ENCODE measurements around the gene USP25. TPM values are rescaled to one million over a fixed set of nuclear protein-coding genes. Genes with fewer than 3 reads are reported as not detected.
A peak's percentile ranks its signal among the peaks of the same experiment; 100 is the strongest.

The USP25 gene
- total and polyA plus RNA-seq, 2 donors (not counting 1 experiment from before 2014, with no cell fraction given), result 40.6 to 65.7 TPM

DNA sequence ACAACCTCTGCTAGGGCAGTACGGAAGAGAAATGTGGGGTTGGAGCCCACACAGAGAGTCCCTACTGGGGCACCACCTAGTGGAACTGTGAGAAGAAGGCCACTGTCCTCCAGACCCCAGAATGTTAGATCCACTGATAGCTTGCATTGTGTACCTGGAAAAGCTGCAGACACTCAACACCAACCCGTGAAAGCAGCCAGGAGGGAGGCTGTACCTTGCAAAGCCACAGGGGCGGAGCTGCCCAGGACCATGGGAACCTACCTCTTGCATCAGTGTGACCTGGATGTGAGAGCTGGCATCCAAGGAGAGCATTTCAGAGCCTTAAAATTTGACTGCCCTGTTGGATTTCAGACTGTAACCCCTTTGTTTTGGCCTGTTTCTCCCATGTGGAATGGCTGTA, 85.5 kb downstream of the USP25 start:
- Histone ChIP-seq H2AFZ (ENCODE audit: low read length) (no peak overlapping the region), H4K20me1 (ENCODE audit: control insufficient read depth, extremely low read depth, insufficient read depth, low read length) (no peaks in the 10 kb centered on the region), H3K9me3 (ENCODE audit: control insufficient read depth, insufficient read depth, low read depth, low read length) (no peaks in the 10 kb centered on the region), H3K4me2 (ENCODE audit: extremely low read depth, insufficient read depth, low read length) (no peak overlapping the region), H3K4me3 (replicated peaks in 1 of 4; ENCODE audit: control extremely low read depth in 1 of 4, insufficient read depth in 1 of 4, low read depth in 3 of 4, low read length in 4 of 4) (no peak overlapping the region), H3K36me3 (ENCODE audit: control insufficient read depth, insufficient read depth, low read length) (no peaks in the 10 kb centered on the region), H3K4me1 (ENCODE audit: control insufficient read depth, extremely low read depth, insufficient read depth, low read length) (no peaks in the 10 kb centered on the region), H3K27me3 (ENCODE audit: control insufficient read depth, insufficient read depth, low read length) (no peaks in the 10 kb centered on the region), H3K27ac (ENCODE audit: insufficient read depth, low read length) (no peak overlapping the region), H3K9ac (ENCODE audit: insufficient read depth, low read length) (no peak overlapping the region), H3K79me2 (ENCODE audit: control insufficient read depth, insufficient read depth, low read length) (no peaks in the 10 kb centered on the region)
- TF ChIP-seq, protein P1, sequence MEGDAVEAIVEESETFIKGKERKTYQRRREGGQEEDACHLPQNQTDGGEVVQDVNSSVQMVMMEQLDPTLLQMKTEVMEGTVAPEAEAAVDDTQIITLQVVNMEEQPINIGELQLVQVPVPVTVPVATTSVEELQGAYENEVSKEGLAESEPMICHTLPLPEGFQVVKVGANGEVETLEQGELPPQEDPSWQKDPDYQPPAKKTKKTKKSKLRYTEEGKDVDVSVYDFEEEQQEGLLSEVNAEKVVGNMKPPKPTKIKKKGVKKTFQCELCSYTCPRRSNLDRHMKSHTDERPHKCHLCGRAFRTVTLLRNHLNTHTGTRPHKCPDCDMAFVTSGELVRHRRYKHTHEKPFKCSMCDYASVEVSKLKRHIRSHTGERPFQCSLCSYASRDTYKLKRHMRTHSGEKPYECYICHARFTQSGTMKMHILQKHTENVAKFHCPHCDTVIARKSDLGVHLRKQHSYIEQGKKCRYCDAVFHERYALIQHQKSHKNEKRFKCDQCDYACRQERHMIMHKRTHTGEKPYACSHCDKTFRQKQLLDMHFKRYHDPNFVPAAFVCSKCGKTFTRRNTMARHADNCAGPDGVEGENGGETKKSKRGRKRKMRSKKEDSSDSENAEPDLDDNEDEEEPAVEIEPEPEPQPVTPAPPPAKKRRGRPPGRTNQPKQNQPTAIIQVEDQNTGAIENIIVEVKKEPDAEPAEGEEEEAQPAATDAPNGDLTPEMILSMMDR (conservative IDR thresholded peaks at IDR 0.05 in 1 of 2, IDR thresholded peaks at IDR 0.05 in 1 of 2; ENCODE audit: low read depth in 1 of 2, low read length in 2 of 2), result no peak
- TF ChIP-seq EZH2 (IDR thresholded peaks at IDR 0.05; ENCODE audit: low read length, missing control alignments), result no peak
- no peak for DNase-seq (ENCODE audit: low read depth in 2 of 2)

DNA sequence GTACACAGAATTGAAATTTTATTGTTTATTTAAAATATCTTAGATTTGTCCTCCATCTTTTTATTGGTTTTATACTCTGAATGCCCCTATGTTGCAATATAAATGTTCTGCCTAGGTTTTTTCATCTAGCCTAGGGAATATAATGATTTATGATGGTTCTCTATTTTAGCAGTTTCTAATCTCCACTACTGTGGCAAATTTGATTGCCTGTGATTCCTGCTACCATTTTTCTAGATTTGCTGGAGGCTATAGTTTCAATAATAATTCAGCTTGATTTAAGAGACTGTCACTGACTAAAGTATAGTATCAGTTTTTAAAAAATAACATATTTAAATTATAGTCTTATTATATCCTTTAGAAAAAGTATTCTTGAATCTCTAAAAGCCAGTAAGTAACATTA, 90.5 kb downstream of the USP25 start:
- no peaks in the 10 kb centered on the region for H3K79me2 ChIP-seq (ENCODE audit: control insufficient read depth, insufficient read depth, low read length)
- no peak for DNase-seq (ENCODE audit: low read depth in 2 of 2)
- H3K9ac ChIP-seq (ENCODE audit: insufficient read depth, low read length), result no peak overlapping the region
- no peak overlapping the region for H2AFZ ChIP-seq (ENCODE audit: low read length)
- H3K4me3 ChIP-seq (replicated peaks in 1 of 4; ENCODE audit: control extremely low read depth in 1 of 4, insufficient read depth in 1 of 4, low read depth in 3 of 4, low read length in 4 of 4), result no peak overlapping the region
- no peaks in the 10 kb centered on the region for H3K36me3 ChIP-seq (ENCODE audit: control insufficient read depth, insufficient read depth, low read length)
- H3K4me1 ChIP-seq (ENCODE audit: control insufficient read depth, extremely low read depth, insufficient read depth, low read length), result peaks cover 4% of the 10 kb centered on the region
- no peaks in the 10 kb centered on the region for H3K27me3 ChIP-seq (ENCODE audit: control insufficient read depth, insufficient read depth, low read length)
- H3K27ac ChIP-seq (ENCODE audit: insufficient read depth, low read length), result no peak overlapping the region
- H4K20me1 ChIP-seq (ENCODE audit: control insufficient read depth, extremely low read depth, insufficient read depth, low read length), result no peaks in the 10 kb centered on the region
- TF ChIP-seq, protein P1 (conservative IDR thresholded peaks at IDR 0.05 in 1 of 2, IDR thresholded peaks at IDR 0.05 in 1 of 2; ENCODE audit: low read depth in 1 of 2, low read length in 2 of 2), result no peak
- no peak for TF ChIP-seq EZH2 (IDR thresholded peaks at IDR 0.05; ENCODE audit: low read length, missing control alignments)
- no peak overlapping the region for H3K4me2 ChIP-seq (ENCODE audit: extremely low read depth, insufficient read depth, low read length)
- H3K9me3 ChIP-seq (ENCODE audit: control insufficient read depth, insufficient read depth, low read depth, low read length), result no peaks in the 10 kb centered on the region

DNA sequence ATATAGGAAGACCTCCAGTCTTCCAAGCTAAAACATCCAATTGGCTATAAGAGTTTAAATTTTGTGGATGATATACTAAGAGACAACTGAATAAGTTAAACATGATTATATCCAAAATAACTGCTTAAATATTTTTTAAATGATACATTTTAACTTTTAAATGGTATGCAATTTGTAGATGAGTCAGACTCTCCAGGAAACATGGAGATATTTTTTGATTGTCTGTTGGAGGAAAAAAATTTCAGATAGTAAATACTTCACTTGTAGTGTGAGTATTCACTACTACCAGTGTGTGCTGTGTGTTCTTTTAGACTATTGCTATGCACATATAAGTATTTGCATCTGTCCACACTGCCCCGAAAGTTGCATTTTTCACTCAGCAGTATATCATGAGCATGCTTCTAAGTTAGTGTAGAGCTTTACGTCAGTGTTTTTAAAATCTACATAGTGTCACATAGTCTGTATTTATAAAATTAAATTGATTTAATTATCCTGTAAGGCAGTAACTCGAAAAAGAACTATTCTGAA, 91.1 kb downstream of the USP25 start:
- no peak overlapping the region for H3K9ac ChIP-seq (ENCODE audit: insufficient read depth, low read length)
- H3K9me3 ChIP-seq (ENCODE audit: control insufficient read depth, insufficient read depth, low read depth, low read length), result no peaks in the 10 kb centered on the region
- H3K79me2 ChIP-seq (ENCODE audit: control insufficient read depth, insufficient read depth, low read length), result no peaks in the 10 kb centered on the region
- H4K20me1 ChIP-seq (ENCODE audit: control insufficient read depth, extremely low read depth, insufficient read depth, low read length), result no peaks in the 10 kb centered on the region
- no peaks in the 10 kb centered on the region for H3K36me3 ChIP-seq (ENCODE audit: control insufficient read depth, insufficient read depth, low read length)
- peak overlapping the region; percentile 37 for H3K4me2 ChIP-seq (ENCODE audit: extremely low read depth, insufficient read depth, low read length)
- H3K27me3 ChIP-seq (ENCODE audit: control insufficient read depth, insufficient read depth, low read length), result no peaks in the 10 kb centered on the region
- no peak for TF ChIP-seq EZH2 (IDR thresholded peaks at IDR 0.05; ENCODE audit: low read length, missing control alignments)
- TF ChIP-seq, protein P1 (conservative IDR thresholded peaks at IDR 0.05 in 1 of 2, IDR thresholded peaks at IDR 0.05 in 1 of 2; ENCODE audit: low read depth in 1 of 2, low read length in 2 of 2), result no peak
- no peak overlapping the region for H2AFZ ChIP-seq (ENCODE audit: low read length)
- H3K27ac ChIP-seq (ENCODE audit: insufficient read depth, low read length), result no peak overlapping the region
- H3K4me3 ChIP-seq (replicated peaks in 1 of 4; ENCODE audit: control extremely low read depth in 1 of 4, insufficient read depth in 1 of 4, low read depth in 3 of 4, low read length in 4 of 4), result no peak overlapping the region
- H3K4me1 ChIP-seq (ENCODE audit: control insufficient read depth, extremely low read depth, insufficient read depth, low read length), result peaks cover 4% of the 10 kb centered on the region
- peak in 1 of 2 donors; percentile 36 for DNase-seq (ENCODE audit: low read depth in 2 of 2)
